RWPE2 (cell line): ENCODE data around the gene BHLHE41.

Experiments
- ATAC-seq: fragments of 200-7000 bp; cut with Tn5 transposase; 3 replicates; pipeline ENCODE4 v1.9.1; 2021; ENCODE audit warnings: low read depth
- DNase-seq: peaks from one replicate; pipeline ENCODE4 v3.0.0-alpha.2; 2020; ENCODE audit warnings: low spot score
- H3K27ac ChIP-seq: fragments of 450-650 bp; 2 replicates; pipeline ENCODE4 v1.5.1; 2017; ENCODE audit warnings: mild to moderate bottlenecking; ENCODE audit not compliant: poor library complexity, severe bottlenecking
- H3K27me3 ChIP-seq: fragments of 250-450 bp; sonication (Bioruptor Pico); 2 replicates; pipeline ENCODE4 v1.5.1; 2021; ENCODE audit warnings: mild to moderate bottlenecking, moderate library complexity; ENCODE audit not compliant: insufficient read depth, poor library complexity, severe bottlenecking
- H3K36me3 ChIP-seq: fragments of 250-450 bp; sonication (Bioruptor Pico); 2 replicates; pipeline ENCODE4 v1.5.1; 2020; ENCODE audit warnings: low read depth, mild to moderate bottlenecking, moderate library complexity
- H3K4me1 ChIP-seq: fragments of 250-450 bp; sonication (Bioruptor Pico); 2 replicates; pipeline ENCODE4 v1.5.1; 2021; ENCODE audit warnings: mild to moderate bottlenecking, moderate library complexity; ENCODE audit not compliant: insufficient read depth, poor library complexity, severe bottlenecking
- H3K4me3 ChIP-seq: fragments of 250-450 bp; sonication (Bioruptor Pico); 2 replicates; pipeline ENCODE4 v1.5.1; 2021; ENCODE audit warnings: mild to moderate bottlenecking, moderate library complexity; ENCODE audit not compliant: severe bottlenecking
- H3K9me3 ChIP-seq: fragments of 250-450 bp; sonication (Bioruptor Pico); 2 replicates; pipeline ENCODE4 v1.5.1; 2021; ENCODE audit warnings: mild to moderate bottlenecking, moderate library complexity; ENCODE audit not compliant: severe bottlenecking
- CTCF ChIP-seq: fragments of 450-650 bp; IDR thresholded peaks from one replicate; pipeline ENCODE4 v1.5.1; 2017; ENCODE audit warnings: mild to moderate bottlenecking, moderate library complexity; ENCODE audit not compliant: poor library complexity, severe bottlenecking

BHLHE41 gene

GRCh38 chr12:26121323-26122060 is 3.3 kb downstream of the BHLHE41 start:
- no peak for TF ChIP-seq CTCF
- Histone ChIP-seq H3K27ac (no peak overlapping the region), H3K27me3 (peaks cover 20% of the 10 kb centered on the region), H3K4me3 (peak overlapping the region; percentile 31), H3K4me1 (no peaks in the 10 kb centered on the region), H3K36me3 (no peaks in the 10 kb centered on the region), H3K9me3 (no peaks in the 10 kb centered on the region)
- no peak for ATAC-seq
- DNase-seq: no peak

GRCh38 chr12:26120561-26121274 is 4.1 kb downstream of the BHLHE41 start:
- no peak for DNase-seq
- Histone ChIP-seq H3K27ac (no peak overlapping the region), H3K36me3 (no peaks in the 10 kb centered on the region), H3K4me1 (no peaks in the 10 kb centered on the region), H3K9me3 (no peaks in the 10 kb centered on the region), H3K27me3 (peaks cover 20% of the 10 kb centered on the region), H3K4me3 (no peak overlapping the region)
- no peak for ATAC-seq
- TF ChIP-seq CTCF: no peak

GRCh38 chr12:26119391-26119989 is 5.3 kb downstream of the BHLHE41 start:
- Histone ChIP-seq H3K27me3 (peaks cover 17% of the 10 kb centered on the region), H3K36me3 (no peaks in the 10 kb centered on the region), H3K9me3 (no peaks in the 10 kb centered on the region), H3K4me1 (no peaks in the 10 kb centered on the region), H3K27ac (no peak overlapping the region), H3K4me3 (no peak overlapping the region)
- peak; percentile 51; the same call in 2 of the 3 replicates for ATAC-seq
- TF ChIP-seq CTCF: peak; percentile 64
- DNase-seq: no peak

GRCh38 chr12:26118308-26118707 is 6.5 kb downstream of the BHLHE41 start:
- no peak for DNase-seq
- no peak for TF ChIP-seq CTCF
- no peak overlapping the region for H3K4me3 ChIP-seq
- H3K27ac ChIP-seq: no peak overlapping the region
- no peaks in the 10 kb centered on the region for H3K9me3 ChIP-seq
- peaks cover 2% of the 10 kb centered on the region for H3K4me1 ChIP-seq
- no peaks in the 10 kb centered on the region for H3K36me3 ChIP-seq
- H3K27me3 ChIP-seq: peaks cover 8% of the 10 kb centered on the region
- ATAC-seq: no peak
